Measurements from ENCODE around the gene KIAA1217. TPM values are rescaled to one million over a fixed set of nuclear protein-coding genes. Genes with fewer than 3 reads are reported as not detected.

Gene KIAA1217
- total RNA-seq, 1 experiment from 2014 or later, result 18.6 TPM

GRCh38 chr10:24228642-24229041 lies 19.7 kb downstream of the KIAA1217 start:
- Histone ChIP-seq H4K5ac (ENCODE audit: insufficient read length, low read depth, low read length) (no peak overlapping the region), H3K79me1 (ENCODE audit: insufficient read depth, low read depth, low read length, poor library complexity, severe bottlenecking) (no peaks in the 10 kb centered on the region), H3K4ac (ENCODE audit: low read depth, low read length) (no peak overlapping the region), H2BK20ac (ENCODE audit: low read depth, low read length, poor library complexity, severe bottlenecking) (no peak overlapping the region), H3K18ac (ENCODE audit: insufficient read length, low read depth, low read length) (no peak overlapping the region), H4K91ac (ENCODE audit: insufficient read length, low read depth, low read length) (no peak overlapping the region), H3K27me3 (ENCODE audit: insufficient read depth, low read length) (no peaks in the 10 kb centered on the region), H3K23me2 (ENCODE audit: insufficient read length, low read depth, low read length, poor library complexity, severe bottlenecking) (no peaks in the 10 kb centered on the region), H2BK15ac (ENCODE audit: low read depth, low read length) (no peak overlapping the region), H2AFZ (ENCODE audit: low read length) (no peak overlapping the region), H3T11ph (ENCODE audit: low read length) (no peak overlapping the region), H4K8ac (replicated peaks; ENCODE audit: insufficient read length, low read depth, low read length) (no peak overlapping the region), H3K4me1 (ENCODE audit: insufficient read depth, low read length) (0 out of 2 replicates have a peak, but pooled peaks cover 2% of the 10 kb centered on the region), H3K23ac (ENCODE audit: insufficient read length, low read depth, low read length) (no peak overlapping the region), H2BK5ac (ENCODE audit: insufficient read length, low read length) (no peak overlapping the region), H3K56ac (ENCODE audit: insufficient read length, low read depth, low read length) (no peak overlapping the region), H2AK5ac (ENCODE audit: insufficient read length, low read length) (no peak overlapping the region), H3K9ac (ENCODE audit: extremely low read depth, insufficient read length, low read length) (no peak overlapping the region), H3K4me2 (ENCODE audit: insufficient read depth, insufficient read length, low read length) (no peak overlapping the region), H3K27ac (ENCODE audit: insufficient read length, low read depth, low read length) (no peak overlapping the region), H3K9me3 (ENCODE audit: control insufficient read depth, low read depth, low read length) (no peaks in the 10 kb centered on the region), H3K79me2 (ENCODE audit: insufficient read depth, low read length) (no peaks in the 10 kb centered on the region), H3K14ac (ENCODE audit: insufficient read depth, low read length) (no peak overlapping the region), H2BK12ac (ENCODE audit: insufficient read length, low read depth, low read length) (no peak overlapping the region), H2BK120ac (ENCODE audit: low read depth, low read length, poor library complexity, severe bottlenecking) (no peak overlapping the region), H4K20me1 (ENCODE audit: control insufficient read depth, insufficient read depth, insufficient read length) (no peaks in the 10 kb centered on the region)
- no peak overlapping the region for H3K4me3 Mint-ChIP-seq
- no peaks in the 10 kb centered on the region for H3K9me3 Mint-ChIP-seq
- H3K27ac Mint-ChIP-seq, result no peak overlapping the region
- H3K4me1 Mint-ChIP-seq, result 0 out of 4 replicates have a peak, but pooled peaks cover 0 to 5% of the 10 kb centered on the region in 2 experiments
- no peaks in the 10 kb centered on the region for H3K27me3 Mint-ChIP-seq (ENCODE audit: low read depth)
- no CpG with 5 or more reads among the region's 2 CpGs for WGBS (ENCODE audit: extremely low coverage, insufficient read length, low lambda C conversion rate)
- TF ChIP-seq CTCF (conservative IDR thresholded peaks at IDR 0.05), result no peak
- H3K36me3 Mint-ChIP-seq (ENCODE audit: insufficient read depth in 1 of 3, low read depth in 3 of 3), result peaks cover 4 to 16% (median 5%) of the 10 kb centered on the region in 3 experiments; a peak in 5 of 7 replicates
- DNase-seq, result no peak

All from H9 (cell line).